NCI-H146 (cell line): ENCODE measurements around the gene TSPAN18.
A peak's percentile ranks its signal among the peaks of the same experiment; 100 is the strongest.

Source experiments
- DNase-seq: peaks from one replicate; lab custom pipeline; 2025; lab: John Stamatoyannopoulos, UW

TSPAN18 gene

GRCh38 chr11:44823006-44823405, 96.2 kb downstream of the TSPAN18 start:
- no peak for DNase-seq

- no peak for DNase-seq
Observed at GRCh38 chr11:44823868-44824267, 97.1 kb downstream of the TSPAN18 start.

GRCh38 chr11:44824300-44824704, 97.5 kb downstream of the TSPAN18 start:
- no peak for DNase-seq

GRCh38 chr11:44825058-44825785, 98.5 kb downstream of the TSPAN18 start:
- DNase-seq: no peak

GRCh38 chr11:44826922-44827643, 100.3 kb downstream of the TSPAN18 start:
- no peak for DNase-seq

- DNase-seq: no peak
Observed at GRCh38 chr11:44828296-44828695, 101.5 kb downstream of the TSPAN18 start.

- DNase-seq: no peak
Observed at GRCh38 chr11:44829838-44830237, 103.1 kb downstream of the TSPAN18 start.

GRCh38 chr11:44831605-44832394, 105.0 kb downstream of the TSPAN18 start:
- no peak for DNase-seq

GRCh38 chr11:44832452-44832851, 105.7 kb downstream of the TSPAN18 start:
- no peak for DNase-seq

- DNase-seq: no peak
Observed at GRCh38 chr11:44833221-44833876, 106.6 kb downstream of the TSPAN18 start.

GRCh38 chr11:44833877-44834452, 107.2 kb downstream of the TSPAN18 start:
- DNase-seq: peak; percentile 85

GRCh38 chr11:44834846-44835245, 108.1 kb downstream of the TSPAN18 start:
- no peak for DNase-seq

GRCh38 chr11:44835296-44835695, 108.5 kb downstream of the TSPAN18 start:
- no peak for DNase-seq

- DNase-seq: no peak
Observed at GRCh38 chr11:44835938-44836337, 109.2 kb downstream of the TSPAN18 start.

- no peak for DNase-seq
Observed at GRCh38 chr11:44837661-44838060, 110.9 kb downstream of the TSPAN18 start.

- no peak for DNase-seq
Observed at GRCh38 chr11:44839458-44840084, 112.8 kb downstream of the TSPAN18 start.

GRCh38 chr11:44840085-44840478, 113.3 kb downstream of the TSPAN18 start:
- DNase-seq: no peak

GRCh38 chr11:44840521-44841251, 113.9 kb downstream of the TSPAN18 start:
- no peak for DNase-seq

GRCh38 chr11:44842220-44842619, 115.5 kb downstream of the TSPAN18 start:
- no peak for DNase-seq

- no peak for DNase-seq
Observed at GRCh38 chr11:44846852-44847251, 120.1 kb downstream of the TSPAN18 start.

GRCh38 chr11:44847316-44847715, 120.6 kb downstream of the TSPAN18 start:
- no peak for DNase-seq
